Measurements from ENCODE around the gene CLSTN2.

DNA sequence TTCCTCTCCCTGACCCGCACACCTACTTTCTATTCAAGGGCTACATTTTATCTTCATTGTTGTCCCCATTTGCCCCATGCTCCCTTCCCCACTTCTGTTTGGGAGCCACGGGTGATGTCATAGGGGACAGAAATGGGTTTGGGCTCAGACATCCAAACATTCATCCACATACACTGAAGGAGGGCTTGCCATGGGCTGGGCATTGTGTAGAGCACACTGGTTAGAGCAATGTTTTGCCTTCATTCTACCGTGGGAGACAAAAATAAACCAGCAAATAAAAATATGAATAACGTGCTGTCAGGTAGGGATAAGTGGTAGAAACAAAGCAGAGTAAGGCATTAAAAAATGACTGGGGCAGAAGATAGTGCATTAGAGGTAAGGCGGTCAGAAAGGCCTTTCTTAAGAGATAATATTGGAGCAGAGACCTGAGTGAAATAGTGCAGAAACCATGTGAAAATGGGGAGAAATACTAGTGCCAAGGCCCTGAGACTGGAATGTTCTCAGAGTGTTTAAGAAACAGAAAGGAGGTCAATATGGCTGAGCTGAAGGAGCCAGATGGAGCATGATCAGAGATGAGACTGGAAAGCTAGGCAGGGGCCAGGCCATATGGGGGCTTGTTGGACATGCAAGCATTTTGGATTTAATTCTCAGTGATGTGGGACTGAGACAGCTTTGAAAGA lies 40.9 kb upstream of the CLSTN2 start:
- TF ChIP-seq ZNF114 (tag by site-specific recombination; IDR thresholded peaks at IDR 0.05) = no peak
- no peak for TF ChIP-seq ZNF558 (tag by site-specific recombination; IDR thresholded peaks at IDR 0.05)
- TF ChIP-seq, protein P1, sequence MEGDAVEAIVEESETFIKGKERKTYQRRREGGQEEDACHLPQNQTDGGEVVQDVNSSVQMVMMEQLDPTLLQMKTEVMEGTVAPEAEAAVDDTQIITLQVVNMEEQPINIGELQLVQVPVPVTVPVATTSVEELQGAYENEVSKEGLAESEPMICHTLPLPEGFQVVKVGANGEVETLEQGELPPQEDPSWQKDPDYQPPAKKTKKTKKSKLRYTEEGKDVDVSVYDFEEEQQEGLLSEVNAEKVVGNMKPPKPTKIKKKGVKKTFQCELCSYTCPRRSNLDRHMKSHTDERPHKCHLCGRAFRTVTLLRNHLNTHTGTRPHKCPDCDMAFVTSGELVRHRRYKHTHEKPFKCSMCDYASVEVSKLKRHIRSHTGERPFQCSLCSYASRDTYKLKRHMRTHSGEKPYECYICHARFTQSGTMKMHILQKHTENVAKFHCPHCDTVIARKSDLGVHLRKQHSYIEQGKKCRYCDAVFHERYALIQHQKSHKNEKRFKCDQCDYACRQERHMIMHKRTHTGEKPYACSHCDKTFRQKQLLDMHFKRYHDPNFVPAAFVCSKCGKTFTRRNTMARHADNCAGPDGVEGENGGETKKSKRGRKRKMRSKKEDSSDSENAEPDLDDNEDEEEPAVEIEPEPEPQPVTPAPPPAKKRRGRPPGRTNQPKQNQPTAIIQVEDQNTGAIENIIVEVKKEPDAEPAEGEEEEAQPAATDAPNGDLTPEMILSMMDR (tag by site-specific recombination; IDR thresholded peaks at IDR 0.05) = no peak
- TF ChIP-seq, protein P2, sequence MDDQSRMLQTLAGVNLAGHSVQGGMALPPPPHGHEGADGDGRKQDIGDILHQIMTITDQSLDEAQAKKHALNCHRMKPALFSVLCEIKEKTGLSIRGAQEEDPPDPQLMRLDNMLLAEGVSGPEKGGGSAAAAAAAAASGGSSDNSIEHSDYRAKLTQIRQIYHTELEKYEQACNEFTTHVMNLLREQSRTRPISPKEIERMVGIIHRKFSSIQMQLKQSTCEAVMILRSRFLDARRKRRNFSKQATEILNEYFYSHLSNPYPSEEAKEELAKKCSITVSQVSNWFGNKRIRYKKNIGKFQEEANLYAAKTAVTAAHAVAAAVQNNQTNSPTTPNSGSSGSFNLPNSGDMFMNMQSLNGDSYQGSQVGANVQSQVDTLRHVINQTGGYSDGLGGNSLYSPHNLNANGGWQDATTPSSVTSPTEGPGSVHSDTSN (CRISPR knock-in tag; IDR thresholded peaks at IDR 0.05) = no peak
- no peak for TF ChIP-seq MYNN (tag by site-specific recombination; IDR thresholded peaks at IDR 0.05; ENCODE audit: borderline replicate concordance)
- TF ChIP-seq ZNF530 (tag by site-specific recombination; IDR thresholded peaks at IDR 0.05; ENCODE audit: low read depth) = no peak
- TF ChIP-seq ZNF621 (tag by site-specific recombination; IDR thresholded peaks at IDR 0.05) = no peak
- TF ChIP-seq ZNF701 (tag by site-specific recombination; IDR thresholded peaks at IDR 0.05) = no peak

Data from HEK293 (cell line).